GM19397 (cell line): ENCODE data around the gene PXK.
"Not testable (repeated sequence)": the region's sequence is repeated elsewhere in the genome, so short reads cannot be mapped to it uniquely, and the experiment has no call there.

ENCODE experiments used
- ATAC-seq: cut with Tn5 transposase; IDR thresholded peaks from one replicate; pipeline ENCODE4 v1.9.1; 2021; ENCODE audit warnings: mild to moderate bottlenecking, moderate library complexity; ENCODE audit not compliant: unreplicated experiment

The PXK gene

GRCh38 chr3:58416191-58416590 lies 83.5 kb downstream of the PXK start:
- no peak for ATAC-seq

DNA sequence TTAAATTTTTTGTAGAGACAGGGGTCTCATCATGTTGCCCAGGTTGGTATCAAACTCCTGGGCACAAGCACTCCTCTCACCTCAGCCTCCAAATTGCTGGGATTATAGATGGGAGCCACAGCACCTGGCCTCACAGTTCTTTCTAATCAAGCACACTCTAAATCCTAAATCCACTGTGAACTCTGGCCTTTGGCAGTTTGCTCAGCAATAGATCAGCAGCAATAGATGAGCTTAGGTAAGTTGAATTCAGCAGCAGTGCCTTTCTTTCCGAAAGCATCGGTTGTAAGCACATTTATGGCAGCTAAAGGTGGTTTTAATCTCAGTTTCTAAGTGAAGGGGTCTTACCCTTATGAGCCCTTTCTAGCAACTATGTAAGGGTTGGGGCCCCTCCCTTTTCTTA lies 84.4 kb downstream of the PXK start:
- ATAC-seq = no peak

DNA sequence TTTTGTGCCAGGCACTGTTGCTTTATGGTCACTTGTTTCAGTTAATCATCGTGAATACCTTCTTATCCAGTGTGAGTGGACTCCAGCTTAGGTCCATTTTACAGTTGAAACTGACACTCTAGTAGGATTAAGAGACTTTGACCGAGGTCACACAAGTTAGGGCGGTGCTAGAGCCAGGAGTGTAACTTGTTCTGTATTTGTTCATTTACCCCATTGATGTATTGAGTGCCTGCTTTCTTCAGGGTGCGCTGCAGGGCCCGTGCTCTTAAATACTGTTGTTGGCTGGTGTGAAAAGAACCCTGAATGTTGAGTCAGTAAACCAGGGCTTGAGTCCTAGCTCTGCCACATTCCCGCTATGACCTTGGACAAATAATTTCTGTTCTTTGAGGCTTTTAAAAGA lies 85.5 kb downstream of the PXK start:
- ATAC-seq = no peak

DNA sequence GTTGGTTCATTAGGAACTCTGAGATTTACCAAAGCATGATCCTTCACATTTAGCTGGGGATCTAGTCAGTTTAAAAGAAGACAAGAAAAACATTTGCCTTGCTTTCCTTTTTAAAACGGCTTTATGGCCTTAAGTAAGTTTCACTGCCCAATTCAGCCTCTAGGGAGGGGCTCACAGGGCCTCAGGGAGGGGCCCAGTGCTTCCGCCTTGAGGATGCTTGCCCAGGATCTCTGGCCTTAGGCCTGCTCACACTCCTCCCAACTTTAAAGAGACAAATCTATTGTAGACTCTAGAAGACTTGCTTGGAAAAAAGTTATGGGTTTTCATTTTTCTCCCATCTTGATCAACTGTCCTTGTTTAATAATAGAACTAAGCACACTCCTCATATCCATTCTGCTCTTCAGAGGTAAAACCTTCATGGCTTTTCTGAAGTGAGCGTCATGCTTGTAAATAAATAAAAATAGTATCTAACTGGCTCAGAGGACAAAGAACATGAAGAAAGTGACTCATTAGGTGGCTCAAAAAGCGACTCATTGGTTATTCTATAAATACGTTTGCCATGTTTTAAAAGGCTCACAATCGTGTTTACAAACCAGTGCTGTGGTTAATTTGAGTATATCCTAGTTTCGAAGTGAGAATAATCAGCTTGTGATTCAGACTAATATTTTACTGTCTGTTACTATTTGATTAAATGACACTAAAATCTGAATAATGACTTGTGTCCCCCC lies 87.3 kb downstream of the PXK start:
- ATAC-seq = peak; percentile 42

DNA sequence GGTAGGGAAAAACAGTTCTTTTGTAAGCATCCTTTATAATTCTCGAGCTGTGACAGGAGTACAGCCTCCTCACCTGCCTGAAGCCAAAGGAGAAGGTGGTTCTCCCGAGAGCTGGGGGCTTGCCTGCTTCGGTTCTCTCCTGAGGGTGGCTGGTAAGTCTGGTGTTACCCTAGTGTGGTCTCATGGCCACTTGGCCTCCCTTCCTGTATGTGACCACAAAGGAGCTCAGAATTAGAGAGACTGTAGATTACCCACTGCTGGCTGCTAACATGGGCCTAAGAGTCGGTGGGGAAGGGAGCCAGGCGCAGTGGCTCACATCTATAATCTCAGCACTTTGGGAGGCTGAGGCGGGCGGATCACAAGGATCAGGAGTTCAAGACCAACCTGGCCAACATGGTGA lies 88.3 kb downstream of the PXK start:
- ATAC-seq = no peak

GRCh38 chr3:58422756-58423325 lies 90.1 kb downstream of the PXK start:
- ATAC-seq = no peak

DNA sequence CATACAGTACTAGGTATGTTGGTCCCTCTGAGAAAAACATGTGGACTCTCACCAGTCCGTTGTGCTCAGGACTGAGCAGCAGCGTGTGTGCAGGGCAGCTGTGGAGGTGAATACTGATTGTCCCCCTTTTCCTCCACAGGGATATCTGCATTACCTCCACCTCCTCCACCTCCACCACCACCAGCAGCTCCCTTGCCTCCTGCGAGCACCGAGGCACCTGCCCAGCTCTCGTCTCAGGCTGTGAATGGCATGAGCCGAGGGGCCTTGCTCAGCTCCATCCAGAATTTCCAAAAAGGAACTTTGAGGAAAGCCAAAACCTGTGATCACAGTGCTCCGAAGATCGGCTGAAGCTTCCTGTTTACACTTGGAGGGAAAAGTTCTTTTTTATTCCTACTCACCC lies 91.9 kb downstream of the PXK start:
- ATAC-seq = no peak

- ATAC-seq = no peak
Observed at GRCh38 chr3:58425782-58426181, 93.1 kb downstream of the PXK start.

DNA sequence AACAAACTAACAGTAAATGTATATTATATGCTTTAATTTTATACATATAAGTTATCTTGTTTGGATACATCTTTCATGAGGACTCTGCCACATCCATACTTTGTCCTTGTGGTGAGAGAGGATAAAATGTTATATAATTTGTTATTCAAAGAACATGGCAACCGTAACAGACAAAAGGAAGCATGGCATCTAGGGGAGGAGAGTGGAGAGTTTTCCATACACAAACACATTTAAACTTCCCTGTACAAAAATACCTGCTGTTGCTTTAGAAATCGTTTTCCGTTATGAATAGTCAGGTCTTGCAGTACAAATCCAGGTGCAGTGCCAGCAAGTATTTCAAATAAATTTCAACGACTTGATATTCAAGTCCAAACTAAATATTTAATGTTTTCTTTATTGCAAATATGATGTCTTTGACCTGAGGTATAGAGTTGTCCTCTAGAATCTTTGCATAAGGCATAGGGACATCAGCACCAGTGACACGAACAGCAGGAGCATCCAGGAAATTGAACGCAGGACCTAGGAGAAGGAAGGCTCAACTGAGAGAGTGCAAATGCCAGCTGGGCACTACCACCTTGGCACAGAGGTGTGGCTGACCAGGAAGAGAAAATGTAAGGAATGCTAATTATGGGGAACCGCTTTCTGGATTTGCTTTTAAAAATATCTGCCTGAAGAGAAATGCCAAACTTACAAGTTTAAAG lies 95.1 kb downstream of the PXK start:
- ATAC-seq = no peak

- ATAC-seq = peak; percentile 38
Observed at GRCh38 chr3:58429657-58430056, 97.0 kb downstream of the PXK start.

- no peak for ATAC-seq
Observed at GRCh38 chr3:58432905-58433304, 100.2 kb downstream of the PXK start.

DNA sequence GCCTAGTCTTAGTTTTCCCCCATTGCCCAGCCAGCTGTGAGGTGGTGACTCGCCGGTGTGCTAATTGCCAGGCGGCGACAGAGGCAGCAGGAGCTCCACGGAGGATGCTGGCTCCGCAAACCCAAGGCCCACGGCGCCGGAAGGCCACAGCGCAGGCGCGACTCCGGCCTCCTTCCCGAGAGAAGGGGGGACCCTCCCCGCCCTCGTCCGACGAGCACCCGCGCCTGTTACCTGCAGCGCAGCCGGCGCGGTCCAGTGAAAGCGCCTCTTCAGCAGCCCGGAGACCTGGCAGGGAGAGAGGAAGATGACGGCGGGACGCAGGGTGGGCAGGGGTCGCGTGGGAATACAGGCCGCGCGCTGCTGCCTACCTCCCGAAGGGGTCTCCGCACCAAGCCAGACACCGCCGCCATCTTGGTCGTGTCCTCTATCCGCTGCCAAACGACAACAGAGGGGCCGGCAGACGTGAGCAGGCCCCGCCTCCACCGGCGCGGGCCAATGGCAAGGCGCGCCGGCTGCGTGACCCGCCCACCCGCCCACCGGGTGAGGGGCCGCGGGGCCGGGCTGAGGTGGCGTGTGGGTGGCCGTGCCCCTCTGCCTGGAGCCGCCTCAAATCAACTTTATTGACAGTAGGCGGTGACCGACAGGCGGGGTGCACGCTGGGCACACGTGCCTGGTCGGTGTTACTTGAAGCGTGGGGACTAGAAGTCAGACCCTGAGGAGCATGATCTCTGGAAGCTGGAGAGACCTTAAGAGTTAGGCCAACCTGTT lies 100.9 kb downstream of the PXK start, which contains the start of gene PDHB:
TSS of gene PDHB (minus strand) at position 433 of the 768 bp plus-strand sequence. CDS start at position 410, 23 bp downstream.
- peak; percentile 94 for ATAC-seq

GRCh38 chr3:58434168-58434504 lies 101.4 kb downstream of the PXK start:
- no peak for ATAC-seq

DNA sequence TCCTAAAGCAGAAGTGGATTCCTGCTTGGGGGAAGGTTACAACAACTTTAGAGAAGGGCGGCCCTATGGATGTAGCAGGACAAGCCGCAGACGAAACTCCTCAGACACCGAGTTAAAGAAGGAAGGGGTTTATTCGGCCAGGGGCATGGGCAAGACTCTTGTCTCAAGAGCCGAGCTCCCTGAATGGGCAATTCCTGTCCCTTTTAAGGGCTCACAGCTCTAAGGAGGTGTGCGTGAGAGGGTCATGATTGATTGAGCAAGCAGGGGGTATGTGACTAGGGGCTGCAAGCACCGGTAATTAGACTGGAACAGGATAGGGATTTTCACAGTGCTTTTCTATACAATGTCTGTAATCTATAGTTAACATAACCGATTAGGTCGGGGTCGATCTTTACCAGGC lies 101.8 kb downstream of the PXK start:
- no peak for ATAC-seq

DNA sequence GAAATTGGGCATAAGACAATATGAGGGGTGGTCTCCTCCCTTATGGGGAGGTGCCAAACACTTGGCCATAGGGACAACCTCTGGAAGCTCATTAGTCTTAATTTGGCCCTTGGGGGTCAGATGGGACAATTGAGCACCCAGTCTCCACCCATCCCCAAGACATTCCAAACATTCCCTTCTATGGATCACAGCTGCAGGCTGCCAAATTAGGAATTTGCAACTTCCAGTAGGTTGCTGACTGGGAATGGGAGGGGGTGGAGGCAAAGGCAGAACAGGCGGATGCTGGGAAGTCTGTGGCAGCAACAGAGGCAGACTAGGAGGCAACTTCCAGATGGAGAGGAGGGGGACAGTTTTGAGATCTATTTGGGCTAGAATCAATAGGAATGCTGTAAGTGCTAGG lies 102.3 kb downstream of the PXK start:
- no peak for ATAC-seq

DNA sequence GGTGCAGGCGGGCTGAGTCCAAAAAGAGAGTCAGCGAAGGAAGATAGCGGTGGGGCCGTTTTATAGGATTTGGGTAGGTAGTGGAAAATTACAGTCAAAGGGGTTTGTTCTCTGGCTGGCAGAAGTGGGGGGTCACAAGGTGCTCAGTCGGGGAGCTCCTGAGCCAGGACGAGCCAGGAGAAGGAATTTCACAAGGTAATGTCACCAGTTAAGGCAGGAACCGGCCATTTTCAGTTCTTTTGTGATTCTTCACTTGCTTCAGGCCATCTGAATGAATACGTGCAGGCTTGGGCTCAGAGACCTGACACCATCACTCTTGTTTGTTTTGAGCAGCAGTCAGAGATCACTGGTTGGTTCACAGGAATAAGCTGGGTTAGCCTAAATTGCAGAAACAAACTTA lies 104.6 kb downstream of the PXK start:
- ATAC-seq = not testable (repeated sequence)

DNA sequence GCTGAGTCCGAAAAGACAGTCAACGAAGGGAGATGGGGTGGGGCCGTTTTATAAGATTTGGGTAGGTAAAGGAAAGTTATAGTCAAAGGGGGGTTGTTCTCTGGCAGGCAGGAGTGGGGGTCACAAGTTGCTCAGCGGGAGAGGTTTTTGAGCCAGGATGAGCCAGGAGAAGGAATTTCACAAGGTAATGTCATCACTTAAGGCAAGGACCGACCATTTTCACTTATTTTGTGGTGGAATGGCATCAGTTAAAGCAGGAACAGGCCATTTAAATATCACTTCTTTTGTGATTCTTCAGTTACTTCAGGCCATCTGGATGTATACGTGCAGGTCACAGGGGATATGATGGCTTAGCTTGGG lies 108.3 kb downstream of the PXK start:
- not testable (repeated sequence) for ATAC-seq

GRCh38 chr3:58441514-58442450 lies 109.1 kb downstream of the PXK start:
- ATAC-seq = no peak

- no peak for ATAC-seq
Observed at GRCh38 chr3:58452176-58452575, 119.5 kb downstream of the PXK start.

DNA sequence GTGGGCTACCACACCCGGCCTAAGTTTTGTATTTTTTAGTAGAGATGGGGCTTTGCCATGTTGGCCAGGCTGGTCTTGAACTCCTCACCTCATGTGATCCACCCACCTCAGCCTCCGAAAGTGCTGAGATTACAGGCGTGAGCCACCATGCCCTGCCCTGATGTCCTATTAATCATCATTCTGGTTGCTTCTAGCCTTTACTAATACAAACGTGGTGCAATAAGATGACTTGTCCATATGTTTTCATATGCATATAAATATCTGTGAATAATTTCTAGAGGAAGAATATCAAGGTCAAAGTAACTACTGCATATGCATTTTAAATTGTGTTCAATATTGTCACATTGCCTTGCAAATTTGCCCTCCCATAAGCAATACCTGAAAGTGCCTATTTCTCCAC lies 126.5 kb downstream of the PXK start:
- no peak for ATAC-seq

GRCh38 chr3:58462829-58463180 lies 130.1 kb downstream of the PXK start:
- ATAC-seq = no peak
